Central memory CD8-positive, alpha-beta T cell (primary cell): ENCODE data around the gene HBG2.
"Not testable (repeated sequence)": the region's sequence is repeated elsewhere in the genome, so short reads cannot be mapped to it uniquely, and the experiment has no call there.

ENCODE experiments used
- ATAC-seq: fragments of 150-1000 bp; cut with Tn5 transposase; replicated peaks from 2 replicates; pipeline ENCODE4 v1.10.0; 2022; ENCODE audit warnings: mild to moderate bottlenecking, moderate FRiP score, moderate number of reproducible peaks; ENCODE audit not compliant: poor library complexity, severe bottlenecking; ENCODE audit errors: extremely low read depth
- DNase-seq, 2 donors: peaks; one replicate each; pipeline ENCODE4 v3.0.0; 2021; ENCODE audit warnings: low spot score in 2 of 2
- H3K27ac Mint-ChIP-seq: one replicate; pipeline ENCODE4 v1.8.0; 2022; ENCODE audit warnings: low read depth, mild to moderate bottlenecking, moderate library complexity, mixed read lengths
- H3K27me3 Mint-ChIP-seq: one replicate; pipeline ENCODE4 v1.8.0; 2022; ENCODE audit warnings: mixed read lengths
- H3K36me3 Mint-ChIP-seq: one replicate; pipeline ENCODE4 v1.8.0; 2022; ENCODE audit warnings: mild to moderate bottlenecking, moderate library complexity, mixed read lengths; ENCODE audit not compliant: insufficient read depth
- H3K4me1 Mint-ChIP-seq: one replicate; pipeline ENCODE4 v1.8.0; 2022; ENCODE audit warnings: mixed read lengths
- H3K4me3 Mint-ChIP-seq: one replicate; pipeline ENCODE4 v1.8.0; 2022; ENCODE audit warnings: mild to moderate bottlenecking, moderate library complexity, mixed read lengths
- H3K9me3 Mint-ChIP-seq: one replicate; pipeline ENCODE4 v1.8.0; 2022; ENCODE audit warnings: mixed read lengths

HBG2 gene

GRCh38 chr11:5254646-5255413 is at the start of gene HBG2:
HBG2 (minus strand) TSS chr11:5254781; CDS start chr11:5254728, 53 bp downstream.
- peaks cover 14% of the 10 kb centered on the region for H3K27me3 Mint-ChIP-seq
- not testable (repeated sequence) for DNase-seq, H3K27ac Mint-ChIP-seq, H3K4me3 Mint-ChIP-seq, H3K36me3 Mint-ChIP-seq, ATAC-seq, H3K4me1 Mint-ChIP-seq
- H3K9me3 Mint-ChIP-seq = peaks cover 14% of the 10 kb centered on the region

- H3K36me3 Mint-ChIP-seq = no peaks in the 10 kb centered on the region
- H3K27ac Mint-ChIP-seq = no peak overlapping the region
- H3K9me3 Mint-ChIP-seq = no peaks in the 10 kb centered on the region
- DNase-seq (no peak), ATAC-seq (no peak)
- H3K27me3 Mint-ChIP-seq = peaks cover 19% of the 10 kb centered on the region
- H3K4me3 Mint-ChIP-seq = no peak overlapping the region
- H3K4me1 Mint-ChIP-seq = no peaks in the 10 kb centered on the region
Measured at GRCh38 chr11:5304046-5304445, 49.5 kb upstream of the HBG2 start.

- H3K4me3 Mint-ChIP-seq = no peak overlapping the region
- no peak overlapping the region for H3K27ac Mint-ChIP-seq
- no peaks in the 10 kb centered on the region for H3K36me3 Mint-ChIP-seq
- peaks cover 19% of the 10 kb centered on the region for H3K27me3 Mint-ChIP-seq
- no peaks in the 10 kb centered on the region for H3K4me1 Mint-ChIP-seq
- H3K9me3 Mint-ChIP-seq = no peaks in the 10 kb centered on the region
- no peak for ATAC-seq
- no peak for DNase-seq
Measured at GRCh38 chr11:5303626-5304025, 49.0 kb upstream of the HBG2 start.

GRCh38 chr11:5301846-5302245 is 47.3 kb upstream of the HBG2 start, which contains the start of gene OR51B4:
OR51B4 (minus strand) TSS chr11:5301946; CDS start chr11:5301946, 0 bp downstream.
- DNase-seq = no peak
- no peak within 1 kb of the TSS for H3K27ac Mint-ChIP-seq
- H3K9me3 Mint-ChIP-seq = no peaks in the 10 kb centered on the region

GRCh38 chr11:5300251-5300650 is 45.7 kb upstream of the HBG2 start:
- H3K27me3 Mint-ChIP-seq = peaks cover 20% of the 10 kb centered on the region
- ATAC-seq = no peak

More at GRCh38 chr11:5301846-5302245, 47.3 kb upstream of the HBG2 start, which contains the start of gene OR51B4:
- no peak for ATAC-seq
- H3K4me3 Mint-ChIP-seq = no peak within 1 kb of the TSS
- no peaks in the 10 kb centered on the region for H3K4me1 Mint-ChIP-seq
- no peaks in the 10 kb centered on the region for H3K36me3 Mint-ChIP-seq
- peaks cover 20% of the 10 kb centered on the region for H3K27me3 Mint-ChIP-seq

GRCh38 chr11:5298451-5298850 is 43.9 kb upstream of the HBG2 start:
- Mint-ChIP-seq H3K4me1 (no peaks in the 10 kb centered on the region), H3K27ac (no peak overlapping the region), H3K9me3 (no peaks in the 10 kb centered on the region), H3K27me3 (peaks cover 20% of the 10 kb centered on the region), H3K36me3 (no peaks in the 10 kb centered on the region), H3K4me3 (no peak overlapping the region)
- ATAC-seq (no peak), DNase-seq (no peak)

More at GRCh38 chr11:5300251-5300650, 45.7 kb upstream of the HBG2 start:
- Mint-ChIP-seq H3K36me3 (no peaks in the 10 kb centered on the region), H3K4me3 (no peak overlapping the region), H3K27ac (no peak overlapping the region), H3K9me3 (no peaks in the 10 kb centered on the region), H3K4me1 (no peaks in the 10 kb centered on the region)
- no peak for DNase-seq

- H3K36me3 Mint-ChIP-seq = no peaks in the 10 kb centered on the region
- peaks cover 20% of the 10 kb centered on the region for H3K27me3 Mint-ChIP-seq
- H3K4me1 Mint-ChIP-seq = no peaks in the 10 kb centered on the region
- H3K9me3 Mint-ChIP-seq = no peaks in the 10 kb centered on the region
- H3K4me3 Mint-ChIP-seq = no peak overlapping the region
- ATAC-seq (no peak), DNase-seq (no peak)
- H3K27ac Mint-ChIP-seq = no peak overlapping the region
Measured at GRCh38 chr11:5297721-5298323, 43.2 kb upstream of the HBG2 start.

GRCh38 chr11:5294342-5294995 is 39.9 kb upstream of the HBG2 start:
- not testable (repeated sequence) for H3K4me3 Mint-ChIP-seq, ATAC-seq, H3K27ac Mint-ChIP-seq, DNase-seq, H3K9me3 Mint-ChIP-seq, H3K4me1 Mint-ChIP-seq, H3K36me3 Mint-ChIP-seq
- H3K27me3 Mint-ChIP-seq = peaks cover 13% of the 10 kb centered on the region

- H3K27ac Mint-ChIP-seq = no peak overlapping the region
- DNase-seq = no peak
- H3K4me3 Mint-ChIP-seq = no peak overlapping the region
- no peak for ATAC-seq
- H3K4me1 Mint-ChIP-seq = no peaks in the 10 kb centered on the region
- H3K9me3 Mint-ChIP-seq = no peaks in the 10 kb centered on the region
- peaks cover 9% of the 10 kb centered on the region for H3K27me3 Mint-ChIP-seq
- no peaks in the 10 kb centered on the region for H3K36me3 Mint-ChIP-seq
Measured at GRCh38 chr11:5293028-5293427, 38.4 kb upstream of the HBG2 start.

- no peak overlapping the region for H3K4me3 Mint-ChIP-seq
- DNase-seq (no peak), ATAC-seq (no peak)
- no peaks in the 10 kb centered on the region for H3K4me1 Mint-ChIP-seq
- H3K36me3 Mint-ChIP-seq = no peaks in the 10 kb centered on the region
- no peaks in the 10 kb centered on the region for H3K27me3 Mint-ChIP-seq
- H3K9me3 Mint-ChIP-seq = no peaks in the 10 kb centered on the region
- H3K27ac Mint-ChIP-seq = no peak overlapping the region
Measured at GRCh38 chr11:5291207-5291838, 36.7 kb upstream of the HBG2 start.

GRCh38 chr11:5290106-5290505 is 35.5 kb upstream of the HBG2 start:
- no peaks in the 10 kb centered on the region for H3K27me3 Mint-ChIP-seq

GRCh38 chr11:5289696-5290095 is 35.1 kb upstream of the HBG2 start:
- Mint-ChIP-seq H3K27me3 (no peaks in the 10 kb centered on the region), H3K9me3 (no peaks in the 10 kb centered on the region), H3K36me3 (no peaks in the 10 kb centered on the region), H3K4me3 (no peak overlapping the region), H3K27ac (no peak overlapping the region), H3K4me1 (no peaks in the 10 kb centered on the region)
- DNase-seq (no peak), ATAC-seq (no peak)

More at GRCh38 chr11:5290106-5290505, 35.5 kb upstream of the HBG2 start:
- Mint-ChIP-seq H3K9me3 (no peaks in the 10 kb centered on the region), H3K36me3 (no peaks in the 10 kb centered on the region), H3K4me1 (no peaks in the 10 kb centered on the region), H3K27ac (no peak overlapping the region), H3K4me3 (no peak overlapping the region)
- no peak for ATAC-seq
- DNase-seq = no peak
